Pancreas (tissue), 10 donors: ENCODE data around the gene ITSN1. TPM values are rescaled to one million over a fixed set of nuclear protein-coding genes. Genes with fewer than 3 reads are reported as not detected.
A peak's percentile ranks its signal among the peaks of the same experiment; 100 is the strongest.

ENCODE experiments used
- ATAC-seq, 4 donors: fragments of 200-7000 bp; cut with Tn5 transposase; one replicate each; pipeline versions ENCODE4 v1.8.0 to v1.9.1; 2020; ENCODE audit warnings: mild to moderate bottlenecking in 4 of 4, moderate library complexity in 4 of 4
- DNase-seq, 6 donors: peaks; one replicate each; pipeline ENCODE4 v3.0.0-alpha.2; 2020
- FAIRE-seq: peaks from 2 replicates; lab custom pipeline; 2012; peaks lifted over from hg19 to GRCh38; lab: Jason Lieb, UNC
- H3K27ac ChIP-seq, 4 donors: fragments of 200-600 bp; sonication (generic); 1 replicate in 3 of 4; 2 replicates in 1 of 4; pipeline versions ENCODE4 v1.5.0 to v1.8.0; 2020
- H3K27me3 ChIP-seq, 4 donors: fragments of 200-600 bp; one replicate each; pipeline ENCODE4 v1.8.0; 2021
- H3K36me3 ChIP-seq, 3 donors: fragments of 200-600 bp; sonication (generic) in 1 of 3; one replicate each; pipeline versions ENCODE4 v1.5.0 to v1.8.0; 2020 to 2021
- H3K4me1 ChIP-seq, 3 donors: fragments of 200-600 bp; one replicate each; pipeline ENCODE4 v1.8.0; 2021
- H3K4me3 ChIP-seq, 4 donors: fragments of 200-600 bp; sonication (generic) in 2 of 4; one replicate each; pipeline versions ENCODE4 v1.5.0 to v1.8.0; 2020 to 2021
- H3K9me3 ChIP-seq, 4 donors: fragments of 200-600 bp; one replicate each; pipeline ENCODE4 v1.8.0; 2021
- CTCF ChIP-seq, 4 donors: fragments of 200-600 bp; sonication (generic) in 3 of 4; IDR thresholded peaks; one replicate each; pipeline versions ENCODE4 v1.5.0 to v1.8.0; 2021; ENCODE audit warnings: antibody characterized with exemption in 4 of 4
- WGBS, 2 donors: extraction: QIAGEN DNeasy Blood & Tissue Kit; methylation state at CpG; one replicate each; pipeline ENCODE4 v1.1.7; 2013; 5-methylcytosine and 5-hydroxymethylcytosine counted together
- intact Hi-C, 3 donors: fragments of 100-400 bp; cut with DNase I; formaldehyde crosslinking; loops; one replicate each; pipeline versions ENCODE4 v1.11.1 to v1.14.2; 2022
- polyA plus RNA-seq, 2 donors: library from polyadenylated mRNA; stranded (reverse); fragments of 200-250 nt; gene quantifications; one replicate each; pipeline ENCODE4 v1.2.3, GENCODE V29; 2013
- total RNA-seq, 6 donors: library from RNA; stranded (reverse); fragmentation: NEBNext Ultra II Directional in 4 of 6; extraction: Animal tissue kit (Norgen Biotek cat#: 25700) in 4 of 6; gene quantifications; one replicate each; pipeline versions ENCODE4 v1.2.1 to v1.2.4, GENCODE V29; 2021 to 2023
- donor health status: healthy with polysubstance abuse.
- donor health status: DM: no; HTN: no; CAD: no; lungs with moderate emphysema.
- donor health status: DM: no; HTN: no; CAD: no.
- donor health status: control.
- donor health status: control.
- donor health status: Bipolar disorder and iron deficiency.
- donor health status: DM: yes; HTN: yes; CAD: no.
- donor health status: DM: no; HTN: no; CAD: no.
- donor health status: DM: no; HTN: no; CAD: no.
- donor health status: DM: yes; HTN: yes; CAD: no.

ITSN1 gene
- total and polyA plus RNA-seq, 8 donors, result 3.5 to 19.4 (median 6.0) TPM

- ATAC-seq (no peak), FAIRE-seq (no peak), DNase-seq (no peak)
- no peak for TF ChIP-seq CTCF (IDR thresholded peaks at IDR 0.05)
- WGBS, 2 donors, result 83 to 87% methylated on average over 2 of the region's 2 CpGs
- intact Hi-C loops, result loop anchor here in 1 of 3 donors (5.0 kb wide), 1 partner anchor 404 kb away; no protein-coding TSS in a partner anchor
- no peak overlapping the region for H3K4me3 ChIP-seq
- no peaks in the 10 kb centered on the region for H3K27me3 ChIP-seq
- no peaks in the 10 kb centered on the region for H3K36me3 ChIP-seq
- H3K9me3 ChIP-seq, result no peaks in the 10 kb centered on the region
- no peak overlapping the region for H3K27ac ChIP-seq
- peaks cover 0 to 13% (median 0%) of the 10 kb centered on the region in 3 donors for H3K4me1 ChIP-seq
Observed at GRCh38 chr21:33943293-33943692, 301.0 kb downstream of the ITSN1 start.

GRCh38 chr21:33944185-33944763 is 302.0 kb downstream of the ITSN1 start:
- ATAC-seq (no peak), DNase-seq (no peak), FAIRE-seq (no peak)
- TF ChIP-seq CTCF (IDR thresholded peaks at IDR 0.05), result no peak
- Histone ChIP-seq H3K36me3 (no peaks in the 10 kb centered on the region), H3K9me3 (no peaks in the 10 kb centered on the region), H3K27ac (no peak overlapping the region), H3K4me1 (peaks cover 0 to 15% (median 0%) of the 10 kb centered on the region in 3 donors), H3K27me3 (no peaks in the 10 kb centered on the region), H3K4me3 (no peak overlapping the region)
- 96 to 100% methylated on average over 1 of the region's 1 CpG for WGBS, 2 donors
- intact Hi-C loops, result loop anchor here in 1 of 3 donors (5.0 kb wide), 1 partner anchor 403 kb away; no protein-coding TSS in a partner anchor

GRCh38 chr21:33945652-33946270 is 303.5 kb downstream of the ITSN1 start:
- ATAC-seq (no peak), FAIRE-seq (no peak), DNase-seq (no peak)
- TF ChIP-seq CTCF (IDR thresholded peaks at IDR 0.05), result no peak
- H3K27me3 ChIP-seq, result no peaks in the 10 kb centered on the region
- peaks cover 0 to 15% (median 0%) of the 10 kb centered on the region in 3 donors for H3K4me1 ChIP-seq
- 84 to 94% methylated on average over 2 of the region's 2 CpGs for WGBS, 2 donors
- no peak overlapping the region for H3K27ac ChIP-seq
- no peaks in the 10 kb centered on the region for H3K36me3 ChIP-seq
- no peak overlapping the region for H3K4me3 ChIP-seq
- intact Hi-C loops, result no loop called here
- no peaks in the 10 kb centered on the region for H3K9me3 ChIP-seq

- FAIRE-seq (no peak), ATAC-seq (peak; percentile 95 to 97 (median 96)), DNase-seq (peak in 4 of 6 donors; percentile 57 to 76 (median 68))
- H3K4me3 ChIP-seq, result peak overlapping the region in 2 of 4 donors; percentile 12 to 20
- WGBS, 2 donors, result 20 to 22% methylated on average over 9 of the region's 9 CpGs
- peak overlapping the region; percentile 24 to 88 (median 68) for H3K27ac ChIP-seq
- H3K36me3 ChIP-seq, result no peaks in the 10 kb centered on the region
- TF ChIP-seq CTCF (IDR thresholded peaks at IDR 0.05), result no peak
- intact Hi-C loops, result no loop called here
- no peaks in the 10 kb centered on the region for H3K9me3 ChIP-seq
- H3K4me1 ChIP-seq, result peaks cover 0 to 15% (median 0%) of the 10 kb centered on the region in 3 donors
- H3K27me3 ChIP-seq, result no peaks in the 10 kb centered on the region
Observed at GRCh38 chr21:33947451-33948095, 305.3 kb downstream of the ITSN1 start.
